Measurements from ENCODE around the gene MFN1.

DNA sequence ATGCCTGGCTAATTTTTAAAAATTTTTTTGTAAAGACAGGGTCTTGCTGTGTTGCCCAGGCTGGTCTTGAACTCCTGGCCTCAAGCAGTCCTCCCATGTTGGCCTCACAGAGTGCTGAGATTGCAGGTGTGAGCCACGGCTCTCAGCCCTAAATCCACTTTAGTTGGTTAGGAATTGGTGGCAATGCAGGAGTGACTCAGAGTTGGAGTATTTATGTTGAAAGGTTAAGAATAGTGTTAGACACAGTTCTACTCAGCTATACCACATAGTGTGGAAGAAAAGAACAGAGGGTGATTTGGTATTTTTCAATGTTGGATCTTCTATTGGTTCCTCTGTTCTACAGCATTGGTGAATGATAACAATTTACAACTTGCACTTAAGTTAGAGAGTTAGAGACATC, 17.1 kb upstream of the MFN1 start:
- TF ChIP-seq, protein P1, sequence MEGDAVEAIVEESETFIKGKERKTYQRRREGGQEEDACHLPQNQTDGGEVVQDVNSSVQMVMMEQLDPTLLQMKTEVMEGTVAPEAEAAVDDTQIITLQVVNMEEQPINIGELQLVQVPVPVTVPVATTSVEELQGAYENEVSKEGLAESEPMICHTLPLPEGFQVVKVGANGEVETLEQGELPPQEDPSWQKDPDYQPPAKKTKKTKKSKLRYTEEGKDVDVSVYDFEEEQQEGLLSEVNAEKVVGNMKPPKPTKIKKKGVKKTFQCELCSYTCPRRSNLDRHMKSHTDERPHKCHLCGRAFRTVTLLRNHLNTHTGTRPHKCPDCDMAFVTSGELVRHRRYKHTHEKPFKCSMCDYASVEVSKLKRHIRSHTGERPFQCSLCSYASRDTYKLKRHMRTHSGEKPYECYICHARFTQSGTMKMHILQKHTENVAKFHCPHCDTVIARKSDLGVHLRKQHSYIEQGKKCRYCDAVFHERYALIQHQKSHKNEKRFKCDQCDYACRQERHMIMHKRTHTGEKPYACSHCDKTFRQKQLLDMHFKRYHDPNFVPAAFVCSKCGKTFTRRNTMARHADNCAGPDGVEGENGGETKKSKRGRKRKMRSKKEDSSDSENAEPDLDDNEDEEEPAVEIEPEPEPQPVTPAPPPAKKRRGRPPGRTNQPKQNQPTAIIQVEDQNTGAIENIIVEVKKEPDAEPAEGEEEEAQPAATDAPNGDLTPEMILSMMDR (conservative IDR thresholded peaks at IDR 0.05; ENCODE audit: low read depth, low read length): no peak
- no peak for TF ChIP-seq EZH2 (IDR thresholded peaks at IDR 0.05; ENCODE audit: borderline replicate concordance, low read depth, low read length, poor library complexity, severe bottlenecking)

All from A673 (cell line).